ENCODE data around the gene SGSH.

DNA sequence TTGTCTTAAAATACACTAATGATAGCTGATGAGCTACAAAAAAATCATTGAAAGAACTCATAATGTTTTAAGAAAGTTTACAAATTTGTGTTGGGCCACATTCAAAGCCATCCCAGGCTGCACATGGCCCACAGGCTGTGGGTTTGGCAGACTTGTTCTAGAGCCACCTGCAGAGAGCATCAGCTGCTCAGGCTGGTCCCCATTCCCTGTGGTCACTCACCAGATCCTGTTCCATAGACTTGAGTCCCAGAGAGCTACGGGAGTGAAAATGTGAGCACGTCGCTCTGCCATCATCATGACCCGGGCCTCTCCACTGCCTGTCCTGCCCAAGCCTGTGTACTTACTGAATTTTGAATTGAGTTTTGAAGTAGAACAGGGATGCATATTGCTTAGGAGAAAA lies 7.0 kb upstream of the SGSH start:
- TF ChIP-seq POLR2A (IDR thresholded peaks at IDR 0.05) = no peak
- TF ChIP-seq, protein P1, sequence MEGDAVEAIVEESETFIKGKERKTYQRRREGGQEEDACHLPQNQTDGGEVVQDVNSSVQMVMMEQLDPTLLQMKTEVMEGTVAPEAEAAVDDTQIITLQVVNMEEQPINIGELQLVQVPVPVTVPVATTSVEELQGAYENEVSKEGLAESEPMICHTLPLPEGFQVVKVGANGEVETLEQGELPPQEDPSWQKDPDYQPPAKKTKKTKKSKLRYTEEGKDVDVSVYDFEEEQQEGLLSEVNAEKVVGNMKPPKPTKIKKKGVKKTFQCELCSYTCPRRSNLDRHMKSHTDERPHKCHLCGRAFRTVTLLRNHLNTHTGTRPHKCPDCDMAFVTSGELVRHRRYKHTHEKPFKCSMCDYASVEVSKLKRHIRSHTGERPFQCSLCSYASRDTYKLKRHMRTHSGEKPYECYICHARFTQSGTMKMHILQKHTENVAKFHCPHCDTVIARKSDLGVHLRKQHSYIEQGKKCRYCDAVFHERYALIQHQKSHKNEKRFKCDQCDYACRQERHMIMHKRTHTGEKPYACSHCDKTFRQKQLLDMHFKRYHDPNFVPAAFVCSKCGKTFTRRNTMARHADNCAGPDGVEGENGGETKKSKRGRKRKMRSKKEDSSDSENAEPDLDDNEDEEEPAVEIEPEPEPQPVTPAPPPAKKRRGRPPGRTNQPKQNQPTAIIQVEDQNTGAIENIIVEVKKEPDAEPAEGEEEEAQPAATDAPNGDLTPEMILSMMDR (IDR thresholded peaks at IDR 0.05) = no peak

Data from uterus (tissue), 2 donors.